Upper lobe of left lung (tissue), 6 donors: Measurements from ENCODE around the gene NT5C2. TPM values are rescaled to one million over a fixed set of nuclear protein-coding genes. Genes with fewer than 3 reads are reported as not detected.
"Not testable (repeated sequence)": the region's sequence is repeated elsewhere in the genome, so short reads cannot be mapped to it uniquely, and the experiment has no call there.

ENCODE experiments used
- ATAC-seq, 2 donors: fragments of 200-7000 bp; cut with Tn5 transposase; one replicate each; pipeline ENCODE4 v1.9.1; 2022; ENCODE audit warnings: mild to moderate bottlenecking in 2 of 2, moderate library complexity in 2 of 2; ENCODE audit not compliant: low FRiP score in 2 of 2
- DNase-seq, 2 donors: peaks; one replicate each; pipeline ENCODE4 v3.0.0-alpha.2; 2019 to 2020
- H3K27ac ChIP-seq, 4 donors: fragments of 200-600 bp; sonication (generic); one replicate each; pipeline ENCODE4 v1.5.1; 2016 to 2019
- H3K27me3 ChIP-seq, 4 donors: fragments of 200-600 bp; sonication (generic); one replicate each; pipeline ENCODE4 v1.5.1; 2017 to 2019
- H3K36me3 ChIP-seq, 4 donors: fragments of 200-600 bp; sonication (generic); one replicate each; pipeline ENCODE4 v1.5.1; 2016 to 2019
- H3K4me1 ChIP-seq, 4 donors: fragments of 200-600 bp; sonication (generic); one replicate each; pipeline ENCODE4 v1.5.1; 2018 to 2019
- H3K4me3 ChIP-seq, 4 donors: fragments of 200-600 bp; sonication (generic); one replicate each; pipeline ENCODE4 v1.5.1; 2017 to 2019; ENCODE audit warnings: mild to moderate bottlenecking in 2 of 4, moderate library complexity in 1 of 4
- H3K9me3 ChIP-seq, 4 donors: fragments of 200-600 bp; sonication (generic); one replicate each; pipeline ENCODE4 v1.5.1; 2018 to 2019
- CTCF ChIP-seq, 6 experiments: fragments of 450-650 bp in 4 of 6; fragments of 200-600 bp in 2 of 6; sonication (generic) in 2 of 6; IDR thresholded peaks; one replicate each; pipeline ENCODE4 v1.5.1; 2016 to 2019; ENCODE audit warnings: antibody characterized with exemption in 6 of 6
- EP300 ChIP-seq, 4 donors: sonication (generic); formaldehyde crosslinking; IDR thresholded peaks; one replicate each; pipeline ENCODE4 v1.5.1; 2017; ENCODE audit warnings: antibody characterized with exemption in 4 of 4, control low read depth in 2 of 4
- POLR2A ChIP-seq, 4 donors: fragments of 450-650 bp; IDR thresholded peaks; one replicate each; pipeline ENCODE4 v1.5.1; 2016 to 2017; ENCODE audit warnings: antibody characterized with exemption in 4 of 4, mild to moderate bottlenecking in 2 of 4
- POLR2AphosphoS5 ChIP-seq, 2 donors: sonication (generic); formaldehyde crosslinking; IDR thresholded peaks; one replicate each; pipeline ENCODE4 v1.5.1; 2017; ENCODE audit warnings: antibody characterized with exemption in 2 of 2
- WGBS, 2 donors: methylation state at CpG; one replicate each; pipeline ENCODE4 v1.1.5; 2017 to 2018; 5-methylcytosine and 5-hydroxymethylcytosine counted together
- total RNA-seq, 6 donors: library from RNA; depleted of rRNA in 4 of 6; stranded (reverse); fragments of >200 nt in 4 of 6; gene quantifications; one replicate each; pipeline versions ENCODE4 v1.1.0 to v1.2.1, GENCODE V29; 2016 to 2021
- donor health status: DM: no; HTN: no; CAD: no; lungs with moderate emphysema.
- donor health status: DM: no; HTN: yes; CAD: no; lungs with severe emphysema.

Gene NT5C2
- total RNA-seq, 6 donors from 2014 or later, result 47.4 to 122 (median 85.1) TPM

DNA sequence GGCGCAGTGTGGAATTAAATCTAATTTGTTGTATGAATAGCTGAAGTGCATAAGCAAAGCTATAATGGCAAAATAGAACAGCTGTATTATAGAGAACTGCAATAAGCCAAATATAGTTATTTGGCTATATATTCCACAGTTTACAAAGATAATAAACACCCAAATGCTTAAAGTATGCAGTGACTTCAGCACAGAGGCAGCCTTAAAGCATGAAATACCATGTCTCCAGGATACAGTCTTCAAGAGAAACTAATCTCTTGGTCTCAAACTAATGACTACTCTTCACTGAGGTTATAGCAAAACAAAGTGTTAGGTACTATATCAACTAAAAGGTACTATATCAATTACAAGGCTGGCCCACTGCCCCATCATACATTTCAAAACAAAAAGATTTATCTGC is 48.0 kb downstream of the NT5C2 start:
- ATAC-seq, result no peak

GRCh38 chr10:103144041-103144440 is 49.0 kb downstream of the NT5C2 start:
- H3K27ac ChIP-seq, result no peak overlapping the region
- WGBS, 2 donors, result 83 to 93% methylated on average over 2 of the region's 2 CpGs
- no peak for DNase-seq

More for the DNA sequence above, 48.0 kb downstream of the NT5C2 start:
- DNase-seq, result no peak
- 95 to 97% methylated on average over 1 of the region's 1 CpG for WGBS, 2 donors
- Histone ChIP-seq H3K9me3 (no peaks in the 10 kb centered on the region), H3K4me1 (peaks cover 13 to 20% (median 16%) of the 10 kb centered on the region in 4 donors), H3K36me3 (peaks cover 0 to 6% (median 2%) of the 10 kb centered on the region in 4 donors), H3K4me3 (no peak overlapping the region), H3K27me3 (no peaks in the 10 kb centered on the region), H3K27ac (no peak overlapping the region)
- TF ChIP-seq POLR2AphosphoS5 (IDR thresholded peaks at IDR 0.05) (no peak), CTCF (IDR thresholded peaks at IDR 0.05) (no peak), POLR2A (IDR thresholded peaks at IDR 0.05) (no peak), EP300 (IDR thresholded peaks at IDR 0.05) (no peak)

DNA sequence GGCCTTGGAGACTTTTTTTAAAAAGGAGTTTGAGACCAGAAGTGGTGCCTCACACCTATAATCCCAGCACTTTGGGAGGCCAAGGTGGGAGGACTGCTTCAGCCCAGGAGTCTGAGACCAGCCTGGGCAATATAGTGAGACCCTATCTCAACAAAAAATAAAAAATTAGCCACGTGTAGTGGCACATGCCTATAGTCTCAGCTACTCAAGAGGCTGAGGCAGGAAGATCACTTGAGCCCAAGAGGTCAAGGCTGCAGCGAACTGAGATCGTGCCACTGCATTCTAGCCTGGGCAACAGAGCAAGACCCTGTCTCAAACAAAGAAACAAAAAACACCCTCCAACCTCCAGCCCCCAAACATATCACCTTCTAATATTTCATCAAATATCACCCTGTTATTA is 49.4 kb downstream of the NT5C2 start:
- WGBS, 2 donors, result 82 to 86% methylated on average over 3 of the region's 3 CpGs

More at GRCh38 chr10:103144041-103144440, 49.0 kb downstream of the NT5C2 start:
- Histone ChIP-seq H3K36me3 (peaks cover 0 to 8% (median 2%) of the 10 kb centered on the region in 4 donors), H3K9me3 (no peaks in the 10 kb centered on the region), H3K4me1 (peaks cover 13 to 20% (median 16%) of the 10 kb centered on the region in 4 donors), H3K27me3 (no peaks in the 10 kb centered on the region), H3K4me3 (no peak overlapping the region)
- TF ChIP-seq POLR2A (IDR thresholded peaks at IDR 0.05) (no peak), CTCF (IDR thresholded peaks at IDR 0.05) (no peak), EP300 (IDR thresholded peaks at IDR 0.05) (no peak), POLR2AphosphoS5 (IDR thresholded peaks at IDR 0.05) (no peak)
- no peak for ATAC-seq

DNA sequence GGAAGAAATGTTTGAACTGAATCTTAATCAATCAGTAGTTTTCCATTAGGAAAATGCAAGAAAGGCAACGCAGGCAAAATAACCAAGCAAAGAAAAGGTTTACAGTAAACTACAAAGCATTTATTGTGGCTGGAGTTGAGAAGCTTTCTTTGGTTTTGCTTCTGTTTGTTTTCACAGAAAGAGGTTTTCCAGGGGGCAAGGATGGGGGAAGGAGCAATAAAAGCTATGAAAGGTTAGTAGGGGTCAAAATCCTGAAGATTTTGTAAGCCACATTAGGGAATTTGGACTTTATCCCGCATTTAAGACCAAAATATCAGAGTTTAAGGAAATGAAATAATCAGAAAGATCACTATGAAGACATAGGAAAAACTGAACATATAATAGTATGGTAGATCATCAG is 51.1 kb downstream of the NT5C2 start:
- Histone ChIP-seq H3K4me3 (no peak overlapping the region), H3K27me3 (no peaks in the 10 kb centered on the region), H3K27ac (no peak overlapping the region), H3K9me3 (no peaks in the 10 kb centered on the region), H3K4me1 (peaks cover 13 to 20% (median 16%) of the 10 kb centered on the region in 4 donors), H3K36me3 (peaks cover 0 to 27% (median 9%) of the 10 kb centered on the region in 4 donors)
- ATAC-seq, result no peak
- TF ChIP-seq POLR2AphosphoS5 (IDR thresholded peaks at IDR 0.05) (no peak), CTCF (IDR thresholded peaks at IDR 0.05) (no peak), POLR2A (IDR thresholded peaks at IDR 0.05) (no peak), EP300 (IDR thresholded peaks at IDR 0.05) (no peak)
- WGBS, 2 donors, result 81 to 85% methylated on average over 2 of the region's 2 CpGs
- DNase-seq, result no peak

More for the DNA sequence above, 49.4 kb downstream of the NT5C2 start:
- H3K27me3 ChIP-seq, H3K4me3 ChIP-seq, H3K9me3 ChIP-seq, ATAC-seq, H3K27ac ChIP-seq, DNase-seq: not testable (repeated sequence)
- Histone ChIP-seq H3K4me1 (peaks cover 13 to 20% (median 16%) of the 10 kb centered on the region in 4 donors), H3K36me3 (peaks cover 0 to 12% (median 5%) of the 10 kb centered on the region in 4 donors)

DNA sequence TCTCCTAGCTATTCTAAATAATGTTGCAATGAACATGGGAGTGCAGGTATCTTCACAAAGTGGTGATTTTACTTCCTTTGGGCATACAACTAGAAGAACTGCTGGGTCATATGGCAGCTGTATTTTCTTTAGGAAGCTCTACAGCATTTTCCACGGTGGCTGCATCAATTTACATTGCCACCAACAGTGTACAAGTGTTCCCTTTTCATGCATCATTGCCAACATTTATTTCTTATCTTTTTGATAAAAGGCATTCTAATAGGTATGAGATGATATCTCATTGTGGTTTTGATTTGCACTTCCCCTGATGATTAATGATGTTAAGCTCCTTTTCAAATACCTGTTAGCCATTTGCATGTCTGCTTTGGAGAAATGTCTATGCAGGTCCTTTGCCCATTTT is 52.6 kb downstream of the NT5C2 start:
- Histone ChIP-seq H3K36me3 (peaks cover 0 to 42% (median 18%) of the 10 kb centered on the region in 4 donors), H3K9me3 (no peaks in the 10 kb centered on the region), H3K27ac (no peak overlapping the region), H3K27me3 (no peaks in the 10 kb centered on the region), H3K4me1 (peaks cover 5 to 14% (median 8%) of the 10 kb centered on the region in 4 donors), H3K4me3 (no peak overlapping the region)
- ATAC-seq (no peak), DNase-seq (no peak)
- TF ChIP-seq POLR2A (IDR thresholded peaks at IDR 0.05) (no peak), CTCF (IDR thresholded peaks at IDR 0.05) (no peak), EP300 (IDR thresholded peaks at IDR 0.05) (no peak), POLR2AphosphoS5 (IDR thresholded peaks at IDR 0.05) (no peak)
- WGBS, 2 donors, result 50 to 59% methylated on average over 1 of the region's 1 CpG
